Breast epithelium (tissue), 4 donors: ENCODE results near the gene KDM4B. TPM values are rescaled to one million over a fixed set of nuclear protein-coding genes. Genes with fewer than 3 reads are reported as not detected.

Experiments used
- DNase-seq, 2 donors: peaks; one replicate each; pipeline ENCODE4 v3.0.0-alpha.2; 2019; ENCODE audit warnings: low spot score in 2 of 2
- H3K27ac ChIP-seq, 2 donors: fragments of 200-600 bp; sonication (generic) in 1 of 2; one replicate each; pipeline ENCODE4 v1.5.1; 2016 to 2019; ENCODE audit warnings: mild to moderate bottlenecking in 1 of 2
- H3K27me3 ChIP-seq, 2 donors: fragments of 200-600 bp; sonication (generic) in 1 of 2; one replicate each; pipeline versions ENCODE4 v1.5.1 to v1.6.0; 2017 to 2019; ENCODE audit warnings: control low read depth in 1 of 2, mild to moderate bottlenecking in 1 of 2
- H3K36me3 ChIP-seq: fragments of 200-600 bp; one replicate; pipeline ENCODE4 v1.5.1; 2019
- H3K4me1 ChIP-seq, 2 donors: fragments of 200-600 bp; sonication (generic); one replicate each; pipeline ENCODE4 v1.5.1; 2016 to 2019; ENCODE audit warnings: control low read depth in 1 of 2
- H3K4me3 ChIP-seq, 3 donors: fragments of 200-600 bp; sonication (generic); 1 replicate in 2 of 3; 2 replicates in 1 of 3; pipeline ENCODE4 v1.5.1; 2016 to 2019; ENCODE audit warnings: mild to moderate bottlenecking in 3 of 3, moderate library complexity in 2 of 3
- H3K9me3 ChIP-seq, 2 donors: fragments of 200-600 bp; sonication (generic) in 1 of 2; one replicate each; pipeline ENCODE4 v1.5.1; 2016 to 2019; ENCODE audit warnings: control low read depth in 1 of 2
- POLR2A ChIP-seq: fragments of 450-650 bp; IDR thresholded peaks from one replicate; pipeline ENCODE4 v1.6.1; 2016; ENCODE audit warnings: antibody characterized with exemption, mild to moderate bottlenecking, moderate library complexity
- POLR2AphosphoS5 ChIP-seq, 3 donors: sonication (generic); formaldehyde crosslinking; IDR thresholded peaks; one replicate each; pipeline ENCODE4 v1.6.1; 2017; ENCODE audit warnings: antibody characterized with exemption in 3 of 3
- intact Hi-C: fragments of 100-400 bp; cut with DNase I; formaldehyde crosslinking; loops from one replicate; pipeline ENCODE4 v1.15.1; 2023; ENCODE audit warnings: low total_unique reads
- total RNA-seq, 3 donors: library from RNA; depleted of rRNA; stranded (reverse); fragments of >200 nt; gene quantifications; one replicate each; pipeline ENCODE4 v1.1.0, GENCODE V29; 2016
- TF ChIP-seq, protein P1 (sequence below), 3 donors: fragments of 450-650 bp; IDR thresholded peaks; one replicate each; pipeline ENCODE4 v1.5.1; 2016 to 2017; ENCODE audit warnings: antibody characterized with exemption in 3 of 3, mild to moderate bottlenecking in 3 of 3, moderate library complexity in 3 of 3

The KDM4B gene
- total RNA-seq, 3 donors from 2014 or later, result 25.0 to 55.3 (median 40.3) TPM

GRCh38 chr19:5145521-5146511, 176.9 kb downstream of the KDM4B start:
- no peak for DNase-seq
- Histone ChIP-seq H3K9me3 (no peaks in the 10 kb centered on the region), H3K4me1 (no peaks in the 10 kb centered on the region), H3K4me3 (no peak overlapping the region), H3K27ac (no peak overlapping the region), H3K36me3 (no peaks in the 10 kb centered on the region), H3K27me3 (no peaks in the 10 kb centered on the region)
- intact Hi-C loops, result no loop called here
- TF ChIP-seq, protein P1, sequence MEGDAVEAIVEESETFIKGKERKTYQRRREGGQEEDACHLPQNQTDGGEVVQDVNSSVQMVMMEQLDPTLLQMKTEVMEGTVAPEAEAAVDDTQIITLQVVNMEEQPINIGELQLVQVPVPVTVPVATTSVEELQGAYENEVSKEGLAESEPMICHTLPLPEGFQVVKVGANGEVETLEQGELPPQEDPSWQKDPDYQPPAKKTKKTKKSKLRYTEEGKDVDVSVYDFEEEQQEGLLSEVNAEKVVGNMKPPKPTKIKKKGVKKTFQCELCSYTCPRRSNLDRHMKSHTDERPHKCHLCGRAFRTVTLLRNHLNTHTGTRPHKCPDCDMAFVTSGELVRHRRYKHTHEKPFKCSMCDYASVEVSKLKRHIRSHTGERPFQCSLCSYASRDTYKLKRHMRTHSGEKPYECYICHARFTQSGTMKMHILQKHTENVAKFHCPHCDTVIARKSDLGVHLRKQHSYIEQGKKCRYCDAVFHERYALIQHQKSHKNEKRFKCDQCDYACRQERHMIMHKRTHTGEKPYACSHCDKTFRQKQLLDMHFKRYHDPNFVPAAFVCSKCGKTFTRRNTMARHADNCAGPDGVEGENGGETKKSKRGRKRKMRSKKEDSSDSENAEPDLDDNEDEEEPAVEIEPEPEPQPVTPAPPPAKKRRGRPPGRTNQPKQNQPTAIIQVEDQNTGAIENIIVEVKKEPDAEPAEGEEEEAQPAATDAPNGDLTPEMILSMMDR (IDR thresholded peaks at IDR 0.05), result no peak
- TF ChIP-seq POLR2A (no peak), POLR2AphosphoS5 (IDR thresholded peaks at IDR 0.05) (no peak)

GRCh38 chr19:5147074-5147977, 178.4 kb downstream of the KDM4B start:
- Histone ChIP-seq H3K4me1 (no peaks in the 10 kb centered on the region), H3K27ac (peak overlapping the region in 1 of 2 donors; percentile 38), H3K36me3 (peaks cover 6% of the 10 kb centered on the region), H3K4me3 (no peak overlapping the region), H3K9me3 (no peaks in the 10 kb centered on the region), H3K27me3 (no peaks in the 10 kb centered on the region)
- intact Hi-C loops, result no loop called here
- DNase-seq, result no peak
- TF ChIP-seq, protein P1 (IDR thresholded peaks at IDR 0.05), result no peak
- TF ChIP-seq POLR2AphosphoS5 (IDR thresholded peaks at IDR 0.05), result no peak
- no peak for TF ChIP-seq POLR2A

DNA sequence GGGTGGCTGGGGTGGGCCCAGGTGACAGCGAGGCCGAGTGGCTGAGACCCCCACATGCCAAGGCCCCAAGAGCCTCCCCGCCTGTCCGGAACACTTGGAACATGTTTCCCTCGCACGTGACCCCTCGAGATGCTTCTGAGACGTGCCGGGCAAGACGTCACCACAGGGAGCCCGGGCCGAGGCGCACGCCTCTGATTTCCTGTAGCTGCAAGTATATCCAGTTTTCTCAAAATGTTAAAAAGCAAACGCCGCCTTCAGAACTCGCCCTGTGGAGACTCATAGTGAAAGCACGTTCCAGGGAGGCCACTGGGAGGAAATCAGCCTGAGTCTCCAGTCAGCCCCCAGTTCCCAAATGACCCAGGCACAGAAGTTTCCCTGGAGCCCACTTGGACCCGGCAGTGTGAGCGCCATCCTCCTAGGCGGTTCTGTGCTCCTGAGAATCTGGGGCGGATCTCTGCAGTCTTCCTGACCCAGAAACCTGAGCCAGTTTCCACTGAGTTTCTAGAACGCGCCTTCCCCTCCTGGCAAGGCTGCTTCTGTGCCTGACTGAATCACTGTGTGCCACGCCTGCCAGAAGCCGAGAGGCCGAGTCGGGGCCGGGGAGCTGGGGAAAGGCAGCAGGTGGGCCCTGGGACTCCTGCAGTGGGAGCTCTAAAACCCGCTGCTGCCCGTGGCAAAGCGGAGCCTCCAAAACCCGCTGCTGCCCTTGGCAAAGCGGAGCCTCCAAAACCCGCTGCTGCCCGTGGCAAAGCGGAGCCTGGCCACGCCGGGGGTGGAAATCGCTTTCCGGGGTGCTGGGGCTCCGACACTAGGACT, 179.3 kb downstream of the KDM4B start:
- no peaks in the 10 kb centered on the region for H3K27me3 ChIP-seq
- no peaks in the 10 kb centered on the region for H3K4me1 ChIP-seq
- peak overlapping the region in 1 of 2 donors; percentile 38 for H3K27ac ChIP-seq
- DNase-seq, result no peak
- no peak for TF ChIP-seq POLR2AphosphoS5 (IDR thresholded peaks at IDR 0.05)
- TF ChIP-seq POLR2A, result no peak
- TF ChIP-seq, protein P1 (IDR thresholded peaks at IDR 0.05), result no peak
- intact Hi-C loops, result no loop called here
- no peak overlapping the region for H3K4me3 ChIP-seq
- peaks cover 6% of the 10 kb centered on the region for H3K36me3 ChIP-seq
- no peaks in the 10 kb centered on the region for H3K9me3 ChIP-seq

- Histone ChIP-seq H3K27ac (no peak overlapping the region), H3K9me3 (no peaks in the 10 kb centered on the region), H3K4me3 (no peak overlapping the region), H3K36me3 (peaks cover 6% of the 10 kb centered on the region), H3K4me1 (no peaks in the 10 kb centered on the region), H3K27me3 (no peaks in the 10 kb centered on the region)
- intact Hi-C loops, result no loop called here
- no peak for DNase-seq
- TF ChIP-seq POLR2AphosphoS5 (IDR thresholded peaks at IDR 0.05) (no peak), POLR2A (no peak)
- TF ChIP-seq, protein P1 (IDR thresholded peaks at IDR 0.05), result no peak
These were observed 179.9 kb downstream of the KDM4B start for GRCh38 chr19:5148794-5149190.
